Activated T-cell treated with anti-CD3 and anti-CD28 coated beads, Interleukin-2, amount 50 U/mL, for 48 hours (primary cell): ENCODE results near the gene GREM2.

Experiments used
- DNase-seq, 2 experiments: peaks; one replicate each; pipeline ENCODE4 v3.0.0-alpha.2; 2020

The GREM2 gene

DNA sequence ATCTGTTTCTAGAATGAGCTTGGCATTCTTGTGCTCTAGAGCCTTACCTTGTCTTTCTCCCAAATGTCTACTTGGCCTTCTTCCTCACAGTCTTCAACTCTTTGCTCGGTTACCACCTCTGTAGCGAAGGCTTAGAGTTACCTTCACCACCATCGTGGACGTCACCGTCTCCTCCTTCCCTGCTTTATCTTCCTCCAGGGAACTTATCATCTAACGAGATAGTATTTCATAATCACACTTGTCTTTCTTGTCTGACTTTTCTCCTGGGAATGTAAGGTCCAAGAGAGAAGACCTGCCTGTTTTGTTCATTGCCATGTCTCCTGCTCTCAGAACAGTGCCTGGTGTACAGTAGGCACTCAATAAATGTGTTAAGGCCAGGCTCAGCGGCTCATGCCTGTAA lies 115.6 kb downstream of the GREM2 start:
- no peak for DNase-seq

DNA sequence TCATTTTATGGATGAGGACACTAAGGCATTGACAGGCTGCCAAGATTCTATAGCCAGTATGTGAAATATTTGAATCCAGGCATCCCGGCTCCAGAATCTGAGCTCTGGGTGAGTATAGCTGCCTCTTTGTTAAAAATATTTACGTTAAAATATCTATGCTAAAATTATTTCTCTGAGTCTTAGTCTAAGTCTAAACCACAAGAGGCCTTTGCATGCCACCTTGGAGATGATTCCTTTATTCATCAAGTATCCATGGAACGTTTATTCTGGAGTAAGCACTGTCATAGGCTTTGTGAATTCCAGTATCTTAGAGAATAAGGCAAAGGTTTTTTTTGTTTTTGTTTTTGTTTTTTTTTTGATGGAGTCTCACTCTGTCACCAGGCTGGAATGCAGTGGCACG lies 116.4 kb downstream of the GREM2 start:
- no peak for DNase-seq

DNA sequence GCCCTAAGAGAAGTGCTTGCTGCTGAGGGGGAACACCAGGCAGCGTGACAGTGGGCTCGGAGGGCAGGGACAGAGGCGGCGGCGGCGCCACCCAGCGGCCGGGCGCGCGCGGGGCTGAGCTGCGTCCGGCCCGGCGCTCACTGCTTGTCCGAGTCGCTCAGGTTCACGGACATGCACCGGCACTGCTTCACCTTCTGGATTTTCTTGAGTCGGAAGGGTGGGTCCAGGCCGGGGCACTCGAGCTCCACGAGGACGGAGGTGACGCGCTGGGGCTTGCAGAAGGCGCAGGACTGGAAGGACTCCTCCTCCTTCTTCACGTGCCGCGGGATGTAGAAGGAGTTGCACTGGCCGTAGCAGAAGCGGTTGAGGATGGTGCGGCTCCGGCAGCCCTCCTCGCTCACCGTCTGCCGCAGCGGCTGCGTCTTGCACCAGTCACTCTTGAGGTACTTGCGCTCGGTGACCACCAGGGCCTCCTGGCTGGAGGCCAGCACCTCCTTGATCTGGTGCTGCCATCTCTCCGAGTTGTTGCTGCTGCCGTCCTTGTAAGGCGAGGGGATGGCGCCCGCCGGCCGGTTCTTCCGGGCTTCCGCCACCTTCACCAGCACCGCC lies 119.0 kb downstream of the GREM2 start:
- peak; percentile 19 to 23 for DNase-seq

- DNase-seq, result no peak
Measured at GRCh38 chr1:240491796-240492195, 120.2 kb downstream of the GREM2 start.

DNA sequence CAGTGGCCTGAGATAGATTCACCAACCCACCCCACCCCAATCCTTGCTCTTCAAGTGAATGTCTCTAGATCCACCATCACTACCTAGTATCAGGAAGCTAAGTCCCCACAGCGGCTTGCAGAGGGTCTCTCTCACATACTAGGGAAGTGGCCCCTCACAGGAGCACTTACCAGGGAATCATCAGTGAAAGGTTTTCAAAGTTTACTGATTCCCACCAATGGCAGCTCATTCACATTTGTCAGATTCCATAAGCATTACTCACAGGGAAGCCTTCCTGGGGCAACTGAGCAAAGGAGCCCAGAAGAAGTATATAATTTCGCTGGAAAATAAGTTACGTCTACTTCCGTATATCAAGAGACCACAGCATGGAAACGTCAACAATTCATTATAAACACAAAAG lies 120.8 kb downstream of the GREM2 start:
- no peak for DNase-seq

GRCh38 chr1:240487493-240487892 lies 124.5 kb downstream of the GREM2 start:
- no peak for DNase-seq

- DNase-seq, result no peak
Measured at GRCh38 chr1:240486611-240487010, 125.3 kb downstream of the GREM2 start.

- no peak for DNase-seq
Measured at GRCh38 chr1:240484804-240485443, 127.0 kb downstream of the GREM2 start.

- DNase-seq, result no peak
Measured at GRCh38 chr1:240478536-240478935, 133.4 kb downstream of the GREM2 start.

GRCh38 chr1:240475832-240476231 lies 136.1 kb downstream of the GREM2 start:
- DNase-seq, result no peak

GRCh38 chr1:240474133-240474614 lies 137.8 kb downstream of the GREM2 start:
- no peak for DNase-seq

- DNase-seq, result no peak
Measured at GRCh38 chr1:240468656-240469055, 143.3 kb downstream of the GREM2 start.

DNA sequence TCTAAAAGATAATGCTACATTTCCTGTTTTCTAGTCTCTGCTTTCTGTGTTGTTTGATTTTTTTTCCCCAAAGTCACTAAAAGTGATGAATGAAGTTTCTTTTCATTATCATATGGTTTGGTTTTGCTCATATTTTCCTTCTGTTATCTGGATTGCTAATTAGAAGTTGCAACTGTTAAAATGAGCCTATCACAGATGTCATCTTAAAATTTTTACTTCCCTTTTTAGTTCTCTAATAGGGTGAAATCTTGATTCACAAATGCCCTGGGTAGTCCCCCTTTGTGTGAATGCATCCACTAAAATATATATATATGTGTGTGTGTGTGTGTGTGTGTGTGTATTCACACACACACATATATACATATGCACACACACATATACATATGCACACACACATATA lies 144.1 kb downstream of the GREM2 start:
- no peak for DNase-seq

GRCh38 chr1:240466509-240466908 lies 145.4 kb downstream of the GREM2 start:
- DNase-seq, result no peak

- DNase-seq, result no peak
Measured at GRCh38 chr1:240465531-240465940, 146.4 kb downstream of the GREM2 start.

- DNase-seq, result no peak
Measured at GRCh38 chr1:240464099-240464498, 147.9 kb downstream of the GREM2 start.

DNA sequence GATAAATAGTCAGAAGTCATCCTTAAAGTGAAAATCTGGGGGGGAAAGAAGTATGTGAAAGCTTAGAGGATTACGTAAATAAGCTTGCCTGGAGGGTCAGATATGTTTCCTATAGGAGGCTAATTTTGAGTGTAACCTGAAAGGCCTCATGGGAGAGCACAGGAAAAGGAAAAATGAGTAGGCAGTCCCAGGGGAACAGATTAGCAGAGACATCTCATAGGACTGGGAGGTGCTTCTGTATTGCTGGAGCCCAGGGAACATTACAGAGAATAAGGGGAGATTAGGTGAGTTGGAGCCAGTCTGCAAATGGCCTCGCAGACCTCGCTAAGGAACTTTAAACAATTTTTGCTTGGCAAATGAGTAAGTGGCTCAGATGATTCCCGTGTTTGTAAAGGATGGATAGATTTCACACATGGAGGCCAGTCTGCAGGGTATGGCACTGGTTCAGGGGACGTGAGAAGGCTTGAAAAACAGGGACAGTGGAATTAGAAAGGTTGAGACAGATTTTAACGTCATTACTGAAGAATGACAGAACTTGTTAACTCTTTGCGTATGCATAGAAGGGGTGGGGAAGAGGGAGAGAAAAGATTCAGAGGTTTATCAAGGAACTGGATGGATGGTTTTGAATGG lies 149.1 kb downstream of the GREM2 start:
- no peak for DNase-seq

DNA sequence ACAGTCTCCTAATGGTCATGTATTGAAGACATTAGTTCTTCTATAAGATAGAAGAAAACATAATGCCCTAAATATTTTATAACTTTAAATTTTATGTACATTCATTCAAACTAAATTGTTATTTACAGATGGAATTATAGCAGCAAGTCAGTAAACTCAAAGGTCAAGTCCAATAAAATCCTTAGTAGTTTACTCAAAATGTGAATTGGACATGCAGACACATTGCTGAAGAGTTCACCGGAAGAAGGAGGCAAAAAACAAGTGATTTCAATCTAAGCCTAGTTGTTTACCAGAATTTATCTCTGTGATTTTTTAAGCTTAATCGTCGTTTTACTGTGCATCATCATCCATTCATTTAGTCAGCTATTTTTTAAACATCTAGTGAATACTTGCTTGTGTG lies 149.7 kb downstream of the GREM2 start:
- no peak for DNase-seq

GRCh38 chr1:240457203-240457602 lies 154.8 kb downstream of the GREM2 start:
- no peak for DNase-seq

GRCh38 chr1:240455228-240455821 lies 156.6 kb downstream of the GREM2 start:
- DNase-seq, result no peak

GRCh38 chr1:240445369-240445768 lies 166.6 kb downstream of the GREM2 start:
- DNase-seq, result no peak

DNA sequence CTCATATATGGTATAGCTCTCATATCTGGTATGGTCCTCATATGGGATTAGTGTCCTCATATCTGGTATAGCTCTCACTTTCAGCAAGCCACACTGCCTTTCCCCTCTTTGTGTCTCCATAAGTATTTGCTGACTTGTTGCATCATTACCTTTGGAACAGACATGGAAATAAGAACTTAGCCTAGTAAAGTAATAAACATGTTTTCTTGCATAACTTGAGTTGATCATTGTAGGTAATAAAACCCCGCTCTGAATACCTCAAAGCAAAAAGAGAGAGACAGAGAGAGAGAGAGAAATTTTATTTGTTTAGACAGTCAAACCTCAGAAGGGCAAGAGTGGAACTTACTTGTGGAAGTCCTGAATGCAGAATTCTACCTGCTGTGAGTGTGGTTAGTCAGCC lies 170.3 kb downstream of the GREM2 start:
- no peak for DNase-seq
